GM12878 (cell line): ENCODE measurements around the gene TOMM6. TPM values are rescaled to one million over a fixed set of nuclear protein-coding genes. Genes with fewer than 3 reads are reported as not detected.

Source experiments
- ATAC-seq: fragments of 200-7000 bp; cut with Tn5 transposase; 3 replicates; pipeline ENCODE4 v1.9.1; 2020; ENCODE audit warnings: mild to moderate bottlenecking, moderate library complexity
- BruUV-seq: library from RNA; stranded (reverse); fragments of 400-500 nt; replicated peaks from 2 replicates; lab custom pipeline; 2021; lab: Mats Ljungman, UMichigan
- CTCF ChIA-PET: fragments of 300-600 bp; sonication (Branson Sonifier 250); formaldehyde crosslinking; extraction: SDS; loops from one replicate; lab custom pipeline; 2021; ENCODE audit warnings: inconsistent platforms; lab: Yijun Ruan, JAX
- POLR2A ChIA-PET: fragments of 350-600 bp; formaldehyde crosslinking; extraction: SDS; loops from one replicate; lab custom pipeline; 2021; ENCODE audit warnings: inconsistent platforms; lab: Charles Lee
- RAD21 ChIA-PET: fragments of 300-600 bp; sonication (Branson Sonifier 250); formaldehyde crosslinking; loops from one replicate; lab custom pipeline; 2023; ENCODE audit warnings: antibody characterized with exemption; ENCODE audit not compliant: unreplicated experiment; lab: Charles Lee
- SMC1A ChIA-PET: fragments of 300-600 bp; sonication (Branson Sonifier 250); formaldehyde crosslinking; loops from one replicate; lab custom pipeline; 2023; ENCODE audit not compliant: unreplicated experiment, uncharacterized antibody; lab: Charles Lee
- DNase-seq: peaks from one replicate; pipeline ENCODE4 v3.0.0-alpha.2; 2011; ENCODE audit warnings: low read depth, low spot score
- FAIRE-seq: peaks from 3 replicates; lab custom pipeline; 2011; peaks lifted over from hg19 to GRCh38; lab: Jason Lieb, UNC
- H2AFZ ChIP-seq: 2 replicates; pipeline ENCODE4 v1.6.0; 2011; ENCODE audit warnings: low read depth, low read length, control low read depth; ENCODE audit not compliant: control insufficient read depth
- H3K27ac ChIP-seq: 2 replicates; pipeline ENCODE4 v1.5.1; 2011; ENCODE audit warnings: control low read depth; ENCODE audit not compliant: control insufficient read depth, insufficient read depth
- H3K27me3 ChIP-seq, 2 experiments: replicated peaks in 1 of 2; 2 replicates each; pipeline versions ENCODE4 v1.6.0 to v1.6.1; 2011; ENCODE audit warnings: low read length in 1 of 2; ENCODE audit not compliant: control insufficient read depth in 2 of 2, insufficient read depth in 2 of 2
- H3K36me3 ChIP-seq, 2 experiments: 2 replicates each; pipeline ENCODE4 v1.5.1; 2011; ENCODE audit warnings: low read length in 1 of 2; ENCODE audit not compliant: control insufficient read depth in 2 of 2, insufficient read depth in 2 of 2
- H3K4me1 ChIP-seq: 2 replicates; pipeline ENCODE4 v1.6.1; 2011; ENCODE audit warnings: mild to moderate bottlenecking, low read length, moderate library complexity, mixed read lengths; ENCODE audit not compliant: control insufficient read depth, insufficient read depth
- H3K4me2 ChIP-seq: 2 replicates; pipeline ENCODE4 v1.6.0; 2011; ENCODE audit warnings: control low read depth; ENCODE audit not compliant: control insufficient read depth, insufficient read depth
- H3K4me3 ChIP-seq: fragments of 200-600 bp; sonication (generic); 2 replicates; pipeline ENCODE4 v1.5.1; 2016
- H3K79me2 ChIP-seq: 2 replicates; pipeline ENCODE4 v1.6.0; 2011; ENCODE audit warnings: low read length; ENCODE audit not compliant: control insufficient read depth, insufficient read depth
- H3K9ac ChIP-seq: 2 replicates; pipeline ENCODE4 v1.8.0; 2011; ENCODE audit warnings: low read length, control low read depth, mixed read lengths; ENCODE audit not compliant: control insufficient read depth, insufficient read depth
- H3K9me3 ChIP-seq: replicated peaks from 3 replicates; pipeline ENCODE4 v1.5.1; 2011; ENCODE audit warnings: mild to moderate bottlenecking, low read length; ENCODE audit not compliant: control insufficient read depth, insufficient read depth
- H4K20me1 ChIP-seq: 2 replicates; pipeline ENCODE4 v1.6.0; 2011; ENCODE audit not compliant: control insufficient read depth, insufficient read depth
- BRCA1 ChIP-seq: IDR thresholded peaks from 2 replicates; pipeline ENCODE4 v1.6.1; 2011; ENCODE audit warnings: low read depth, low read length, improper control_type of control experiment
- EED ChIP-seq: sonication (generic); IDR thresholded peaks from 2 replicates; pipeline ENCODE4 v1.6.1; 2016; ENCODE audit warnings: antibody characterized with exemption, low read depth
- EGR1 ChIP-seq, 2 experiments: IDR thresholded peaks; 1 replicate in 1 of 2; 2 replicates in 1 of 2; pipeline ENCODE4 v1.6.1; 2011 to 2012; ENCODE audit warnings: low read depth in 2 of 2, low read length in 2 of 2, borderline replicate concordance in 1 of 2, mild to moderate bottlenecking in 1 of 2, moderate library complexity in 1 of 2
- HDGF ChIP-seq: fragments of 450-650 bp; IDR thresholded peaks from 2 replicates; pipeline ENCODE4 v1.6.1; 2016; ENCODE audit warnings: antibody characterized with exemption
- IKZF1 ChIP-seq: fragments of 450-650 bp; conservative IDR thresholded peaks from 2 replicates; pipeline ENCODE4 v1.6.1; 2017; ENCODE audit warnings: antibody characterized with exemption, mild to moderate bottlenecking
- YY1 ChIP-seq: IDR thresholded peaks from 2 replicates; pipeline ENCODE4 v1.6.1; 2011; ENCODE audit warnings: low read depth, mild to moderate bottlenecking, low read length
- ZNF274 ChIP-seq: IDR thresholded peaks from one replicate; pipeline ENCODE4 v1.8.0; 2011; ENCODE audit not compliant: insufficient read length, insufficient read depth
- WGBS: methylation state at CpG from one replicate; pipeline ENCODE4 v1.1.6; 2016; ENCODE audit warnings: low lambda C conversion rate; ENCODE audit not compliant: insufficient replicate concordance, insufficient coverage; ENCODE audit errors: missing lambda C conversion rate; 5-methylcytosine and 5-hydroxymethylcytosine counted together
- in situ Hi-C: fragments of 300-500 bp; cut with MboI; formaldehyde crosslinking; loops from 9 replicates; pipeline ENCODE4 v1.14.3; 2018; ENCODE audit warnings: mixed read lengths
- intact Hi-C: fragments of 100-400 bp; cut with micrococcal nuclease; formaldehyde crosslinking; loops from one replicate; pipeline ENCODE4 v1.14.2; 2022; ENCODE audit not compliant: unreplicated experiment
- polyA plus RNA-seq, 11 experiments: library from polyadenylated mRNA; depleted of rRNA in 4 of 11; unstranded in 6 of 11; stranded (reverse) in 5 of 11; fragments of >200 nt; fragmentation: Nextera tagmentation in 4 of 11; fragmentation: Illumina TruSeq in 1 of 11; extraction: Ambion mirVana in 4 of 11; extraction: Trizol in 1 of 11; gene quantifications; 1 replicate in 1 of 11; 2 replicates in 10 of 11; pipeline versions ENCODE4 v1.2.1 to v1.2.3, GENCODE V29; 2011 to 2016; ENCODE audit warnings: inconsistent platforms in 2 of 11, missing spikeins in 2 of 11, low read depth in 1 of 11
- total RNA-seq, 4 experiments: library from RNA; depleted of rRNA in 3 of 4; stranded (reverse); fragments of >200 nt in 3 of 4; fragmentation: Illumina TruSeq in 1 of 4; extraction: Trizol in 1 of 4; gene quantifications; 2 replicates each; pipeline versions ENCODE4 v1.2.1 to v1.2.3, GENCODE V29; 2013 to 2021

Gene TOMM6
- total and polyA plus RNA-seq, 10 of the 15 experiments (the other 5 are each of a cell fraction or from before 2014, with no cell fraction given): 206 to 746 (median 448) TPM

GRCh38 chr6:41780551-41781365, 6.7 kb upstream of the TOMM6 start, which contains the start of gene PRICKLE4:
TSS of gene PRICKLE4 (plus strand) at chr6:41780782. CDS start at chr6:41783474, 2,692 bp downstream.
- Histone ChIP-seq H3K4me2 (peak within 1 kb of the TSS; percentile 98), H3K9me3 (no peaks in the 10 kb centered on the region), H3K79me2 (no peaks in the 10 kb centered on the region), H2AFZ (peak within 1 kb of the TSS; percentile 88), H3K36me3 (peaks cover 0 to 3% of the 10 kb centered on the region in 2 experiments; a peak in 1 of 4 replicates), H3K4me1 (peaks cover 24% of the 10 kb centered on the region), H4K20me1 (no peaks in the 10 kb centered on the region), H3K27ac (no peak within 1 kb of the TSS)
- RAD21 ChIA-PET: interaction anchor here (0.7 to 1.9 kb wide), 2 partner anchors 33 to 265 kb away, joined by 3 to 9 read pairs; no protein-coding TSS in a partner anchor
- no TSS peak for BruUV-seq
- DNase-seq (no peak), ATAC-seq (peak; percentile 36)
- CTCF ChIA-PET: interaction anchor here (0.7 to 8.3 kb wide), 3 partner anchors 98 to 324 kb away, joined by 3 to 141 read pairs (median 3); no protein-coding TSS in a partner anchor
- intact Hi-C loops: loop anchor here (1.0 to 5.0 kb wide), 3 partner anchors 264 to 432 kb away; no protein-coding TSS in a partner anchor
- POLR2A ChIA-PET: no interaction called here
- 0% methylated on average over 21 of the region's 36 CpGs for WGBS
- TF ChIP-seq EED (0 out of 2 replicates have a peak, but pooled peaks have one; percentile 17), IKZF1 (0 out of 2 replicates have a peak, but pooled peaks have one; percentile 12), ZNF274 (no peak), BRCA1 (no peak), EGR1 (IDR thresholded peaks at IDR 0.05; ENCODE audit: borderline replicate concordance in 1 of 2, low read depth in 2 of 2, low read length in 2 of 2) (peak in 1 of 2 experiments; percentile 49; a peak in 1 of 3 replicates), YY1 (no peak), HDGF (no peak)
- TF ChIP-seq, all 136 proteins: peak for 3
- Histone ChIP-seq H3K9ac (peak within 1 kb of the TSS; percentile 72; the same call in 1 of the 2 replicates), H3K4me3 (peak within 1 kb of the TSS; percentile 74), H3K27me3 (no peaks in the 10 kb centered on the region)
- FAIRE-seq: no peak
- in situ Hi-C loops: no loop called here
- SMC1A ChIA-PET: interaction anchor here (2.7 kb wide), 1 partner anchor 263 kb away, joined by 20 read pairs; no protein-coding TSS in a partner anchor
